H1 (cell line): ENCODE data around the gene TNS2.

Experiments used
- EZH2 ChIP-seq: fragments of 200-600 bp; sonication (generic); IDR thresholded peaks from 2 replicates; pipeline ENCODE4 v1.7.1; 2012; ENCODE audit warnings: low read depth, mild to moderate bottlenecking, moderate library complexity, low read length, inconsistent platforms; ENCODE audit not compliant: severe bottlenecking
- SIN3A ChIP-seq, 2 experiments: IDR thresholded peaks in 1 of 2; conservative IDR thresholded peaks in 1 of 2; 2 replicates each; pipeline ENCODE4 v1.6.1; 2011 to 2012; ENCODE audit warnings: low read length in 2 of 2, improper control_type of control experiment in 1 of 2, low read depth in 1 of 2, mild to moderate bottlenecking in 1 of 2
- YY1 ChIP-seq: IDR thresholded peaks from 2 replicates; pipeline ENCODE4 v1.6.1; 2011; ENCODE audit warnings: low read depth, mild to moderate bottlenecking, low read length
- TF ChIP-seq, protein P1 (sequence below), 3 experiments: IDR thresholded peaks; 1 replicate in 2 of 3; 2 replicates in 1 of 3; pipeline versions ENCODE4 v1.5.1 to v1.6.1; 2011; ENCODE audit warnings: low read length in 3 of 3, mild to moderate bottlenecking in 3 of 3, inconsistent platforms in 2 of 3, low read depth in 1 of 3, moderate library complexity in 1 of 3; ENCODE audit not compliant: insufficient read depth in 1 of 3; ENCODE audit errors: control extremely low read depth in 1 of 3

GRCh38 chr12:53105712-53106439 is 56.0 kb downstream of the TNS2 start:
- TF ChIP-seq, protein P1, sequence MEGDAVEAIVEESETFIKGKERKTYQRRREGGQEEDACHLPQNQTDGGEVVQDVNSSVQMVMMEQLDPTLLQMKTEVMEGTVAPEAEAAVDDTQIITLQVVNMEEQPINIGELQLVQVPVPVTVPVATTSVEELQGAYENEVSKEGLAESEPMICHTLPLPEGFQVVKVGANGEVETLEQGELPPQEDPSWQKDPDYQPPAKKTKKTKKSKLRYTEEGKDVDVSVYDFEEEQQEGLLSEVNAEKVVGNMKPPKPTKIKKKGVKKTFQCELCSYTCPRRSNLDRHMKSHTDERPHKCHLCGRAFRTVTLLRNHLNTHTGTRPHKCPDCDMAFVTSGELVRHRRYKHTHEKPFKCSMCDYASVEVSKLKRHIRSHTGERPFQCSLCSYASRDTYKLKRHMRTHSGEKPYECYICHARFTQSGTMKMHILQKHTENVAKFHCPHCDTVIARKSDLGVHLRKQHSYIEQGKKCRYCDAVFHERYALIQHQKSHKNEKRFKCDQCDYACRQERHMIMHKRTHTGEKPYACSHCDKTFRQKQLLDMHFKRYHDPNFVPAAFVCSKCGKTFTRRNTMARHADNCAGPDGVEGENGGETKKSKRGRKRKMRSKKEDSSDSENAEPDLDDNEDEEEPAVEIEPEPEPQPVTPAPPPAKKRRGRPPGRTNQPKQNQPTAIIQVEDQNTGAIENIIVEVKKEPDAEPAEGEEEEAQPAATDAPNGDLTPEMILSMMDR (IDR thresholded peaks at IDR 0.05; ENCODE audit: control extremely low read depth in 1 of 3, insufficient read depth in 1 of 3, low read depth in 1 of 3, low read length in 3 of 3): no peak
- TF ChIP-seq SIN3A (conservative IDR thresholded peaks at IDR 0.05 in 1 of 2, IDR thresholded peaks at IDR 0.05 in 1 of 2; ENCODE audit: low read depth in 1 of 2, low read length in 2 of 2): no peak
- no peak for TF ChIP-seq YY1
- no peak for TF ChIP-seq EZH2
